ENCODE data around the gene ZBTB24. TPM values are rescaled to one million over a fixed set of nuclear protein-coding genes. Genes with fewer than 3 reads are reported as not detected.

ZBTB24 gene
- total RNA-seq, 1 experiment from 2014 or later, result 17.8 TPM

- no peaks in the 10 kb centered on the region for H3K36me3 ChIP-seq (replicated peaks; ENCODE audit: control insufficient read depth, insufficient read depth, low read length)
- no peak overlapping the region for H3K4me3 ChIP-seq (ENCODE audit: insufficient read depth, low read depth, low read length)
- no peaks in the 10 kb centered on the region for H3K27me3 ChIP-seq (ENCODE audit: control insufficient read depth, insufficient read depth, low read length)
- DNase-seq, result no peak
These were observed 27.3 kb upstream of the ZBTB24 start for GRCh38 chr6:109510358-109510757.

- Histone ChIP-seq H3K27me3 (ENCODE audit: control insufficient read depth, insufficient read depth, low read length) (no peaks in the 10 kb centered on the region), H3K4me3 (ENCODE audit: insufficient read depth, low read depth, low read length) (no peak overlapping the region), H3K36me3 (replicated peaks; ENCODE audit: control insufficient read depth, insufficient read depth, low read length) (no peaks in the 10 kb centered on the region)
- no peak for DNase-seq
These were observed 25.3 kb upstream of the ZBTB24 start for GRCh38 chr6:109508166-109508860.

- no peaks in the 10 kb centered on the region for H3K27me3 ChIP-seq (ENCODE audit: control insufficient read depth, insufficient read depth, low read length)
- no peaks in the 10 kb centered on the region for H3K36me3 ChIP-seq (replicated peaks; ENCODE audit: control insufficient read depth, insufficient read depth, low read length)
- DNase-seq, result no peak
- H3K4me3 ChIP-seq (ENCODE audit: insufficient read depth, low read depth, low read length), result no peak overlapping the region
These were observed 24.6 kb upstream of the ZBTB24 start for GRCh38 chr6:109507490-109508072.

GRCh38 chr6:109506841-109507240 is 23.8 kb upstream of the ZBTB24 start:
- H3K4me3 ChIP-seq (ENCODE audit: insufficient read depth, low read depth, low read length), result no peak overlapping the region

GRCh38 chr6:109506314-109506713 is 23.3 kb upstream of the ZBTB24 start:
- no peak for DNase-seq
- Histone ChIP-seq H3K36me3 (replicated peaks; ENCODE audit: control insufficient read depth, insufficient read depth, low read length) (no peaks in the 10 kb centered on the region), H3K27me3 (ENCODE audit: control insufficient read depth, insufficient read depth, low read length) (no peaks in the 10 kb centered on the region), H3K4me3 (ENCODE audit: insufficient read depth, low read depth, low read length) (no peak overlapping the region)

More at GRCh38 chr6:109506841-109507240, 23.8 kb upstream of the ZBTB24 start:
- no peak for DNase-seq
- Histone ChIP-seq H3K36me3 (replicated peaks; ENCODE audit: control insufficient read depth, insufficient read depth, low read length) (no peaks in the 10 kb centered on the region), H3K27me3 (ENCODE audit: control insufficient read depth, insufficient read depth, low read length) (no peaks in the 10 kb centered on the region)

- no peaks in the 10 kb centered on the region for H3K27me3 ChIP-seq (ENCODE audit: control insufficient read depth, insufficient read depth, low read length)
- H3K36me3 ChIP-seq (replicated peaks; ENCODE audit: control insufficient read depth, insufficient read depth, low read length), result no peaks in the 10 kb centered on the region
- H3K4me3 ChIP-seq (ENCODE audit: insufficient read depth, low read depth, low read length), result no peak overlapping the region
- no peak for DNase-seq
These were observed 20.6 kb upstream of the ZBTB24 start for GRCh38 chr6:109503327-109504224.

- Histone ChIP-seq H3K4me3 (ENCODE audit: insufficient read depth, low read depth, low read length) (no peak overlapping the region), H3K36me3 (replicated peaks; ENCODE audit: control insufficient read depth, insufficient read depth, low read length) (no peaks in the 10 kb centered on the region), H3K27me3 (ENCODE audit: control insufficient read depth, insufficient read depth, low read length) (no peaks in the 10 kb centered on the region)
- no peak for DNase-seq
These were observed 15.9 kb upstream of the ZBTB24 start for GRCh38 chr6:109498936-109499335.

GRCh38 chr6:109498052-109498451 is 15.0 kb upstream of the ZBTB24 start:
- no peak for DNase-seq
- Histone ChIP-seq H3K36me3 (replicated peaks; ENCODE audit: control insufficient read depth, insufficient read depth, low read length) (no peaks in the 10 kb centered on the region), H3K27me3 (ENCODE audit: control insufficient read depth, insufficient read depth, low read length) (no peaks in the 10 kb centered on the region), H3K4me3 (ENCODE audit: insufficient read depth, low read depth, low read length) (no peak overlapping the region)

- DNase-seq, result no peak
- no peaks in the 10 kb centered on the region for H3K36me3 ChIP-seq (replicated peaks; ENCODE audit: control insufficient read depth, insufficient read depth, low read length)
- no peak overlapping the region for H3K4me3 ChIP-seq (ENCODE audit: insufficient read depth, low read depth, low read length)
- H3K27me3 ChIP-seq (ENCODE audit: control insufficient read depth, insufficient read depth, low read length), result no peaks in the 10 kb centered on the region
These were observed 13.2 kb upstream of the ZBTB24 start for GRCh38 chr6:109496036-109496772.

GRCh38 chr6:109493865-109494264 is 10.8 kb upstream of the ZBTB24 start:
- Histone ChIP-seq H3K27me3 (ENCODE audit: control insufficient read depth, insufficient read depth, low read length) (no peaks in the 10 kb centered on the region), H3K4me3 (ENCODE audit: insufficient read depth, low read depth, low read length) (no peak overlapping the region), H3K36me3 (replicated peaks; ENCODE audit: control insufficient read depth, insufficient read depth, low read length) (no peaks in the 10 kb centered on the region)
- DNase-seq, result no peak

GRCh38 chr6:109491207-109491938 is 8.4 kb upstream of the ZBTB24 start:
- peak; percentile 63 for DNase-seq
- Histone ChIP-seq H3K4me3 (ENCODE audit: insufficient read depth, low read depth, low read length) (no peak overlapping the region), H3K36me3 (replicated peaks; ENCODE audit: control insufficient read depth, insufficient read depth, low read length) (no peaks in the 10 kb centered on the region), H3K27me3 (ENCODE audit: control insufficient read depth, insufficient read depth, low read length) (no peaks in the 10 kb centered on the region)

GRCh38 chr6:109490713-109491112 is 7.7 kb upstream of the ZBTB24 start:
- Histone ChIP-seq H3K4me3 (ENCODE audit: insufficient read depth, low read depth, low read length) (no peak overlapping the region), H3K27me3 (ENCODE audit: control insufficient read depth, insufficient read depth, low read length) (no peaks in the 10 kb centered on the region), H3K36me3 (replicated peaks; ENCODE audit: control insufficient read depth, insufficient read depth, low read length) (no peaks in the 10 kb centered on the region)
- peak; percentile 47 for DNase-seq

GRCh38 chr6:109488001-109488400 is 5.0 kb upstream of the ZBTB24 start:
- DNase-seq, result no peak
- H3K27me3 ChIP-seq (ENCODE audit: control insufficient read depth, insufficient read depth, low read length), result no peaks in the 10 kb centered on the region

GRCh38 chr6:109486068-109486467 is 3.0 kb upstream of the ZBTB24 start:
- Histone ChIP-seq H3K36me3 (replicated peaks; ENCODE audit: control insufficient read depth, insufficient read depth, low read length) (no peaks in the 10 kb centered on the region; the same call in 1 of the 2 replicates), H3K4me3 (ENCODE audit: insufficient read depth, low read depth, low read length) (no peak overlapping the region), H3K27me3 (ENCODE audit: control insufficient read depth, insufficient read depth, low read length) (no peaks in the 10 kb centered on the region)
- DNase-seq, result no peak

More at GRCh38 chr6:109488001-109488400, 5.0 kb upstream of the ZBTB24 start:
- no peaks in the 10 kb centered on the region for H3K36me3 ChIP-seq (replicated peaks; ENCODE audit: control insufficient read depth, insufficient read depth, low read length)
- H3K4me3 ChIP-seq (ENCODE audit: insufficient read depth, low read depth, low read length), result no peak overlapping the region

All from H7 (cell line).